GM19239 (cell line): ENCODE results near the gene CCDC183.
A peak's percentile ranks its signal among the peaks of the same experiment; 100 is the strongest.
"Not testable (repeated sequence)": the region's sequence is repeated elsewhere in the genome, so short reads cannot be mapped to it uniquely, and the experiment has no call there.

Experiments used
- DNase-seq: peaks from one replicate; pipeline ENCODE4 v3.0.0; 2011; ENCODE audit warnings: low spot score; ENCODE audit not compliant: insufficient read length
- FAIRE-seq: peaks from 2 replicates; lab custom pipeline; 2011; peaks lifted over from hg19 to GRCh38; lab: Jason Lieb, UNC

CCDC183 gene

GRCh38 chr9:136777359-136777758 lies 18.8 kb upstream of the CCDC183 start:
- FAIRE-seq (no peak), DNase-seq (no peak)

- DNase-seq (no peak), FAIRE-seq (no peak)
Observed at GRCh38 chr9:136779808-136780207, 16.3 kb upstream of the CCDC183 start.

GRCh38 chr9:136782452-136782851 lies 13.7 kb upstream of the CCDC183 start:
- DNase-seq (no peak), FAIRE-seq (no peak)

- FAIRE-seq (no peak), DNase-seq (no peak)
Observed at GRCh38 chr9:136784249-136784996, 11.7 kb upstream of the CCDC183 start.

GRCh38 chr9:136784997-136785361 lies 11.2 kb upstream of the CCDC183 start:
- FAIRE-seq (no peak), DNase-seq (no peak)

GRCh38 chr9:136785565-136786355 lies 10.4 kb upstream of the CCDC183 start:
- FAIRE-seq, DNase-seq: not testable (repeated sequence)

- no peak for DNase-seq
- FAIRE-seq = no peak
Observed at GRCh38 chr9:136786451-136786850, 9.7 kb upstream of the CCDC183 start.

- not testable (repeated sequence) for DNase-seq, FAIRE-seq
Observed at GRCh38 chr9:136786983-136787382, 9.2 kb upstream of the CCDC183 start.

GRCh38 chr9:136787690-136788400 lies 8.3 kb upstream of the CCDC183 start:
- DNase-seq = no peak
- FAIRE-seq = peak; percentile 92

GRCh38 chr9:136788644-136789522 lies 7.3 kb upstream of the CCDC183 start:
- not testable (repeated sequence) for FAIRE-seq, DNase-seq

GRCh38 chr9:136789523-136789937 lies 6.6 kb upstream of the CCDC183 start:
- FAIRE-seq (no peak), DNase-seq (no peak)

GRCh38 chr9:136790640-136791515 lies 5.3 kb upstream of the CCDC183 start, which contains the start of gene TMEM141:
TSS of gene TMEM141 (plus strand) at chr9:136791344. CDS start at chr9:136791371, 27 bp downstream.
- DNase-seq (peak; percentile 88), FAIRE-seq (peak; percentile 92)

- DNase-seq (no peak), FAIRE-seq (no peak)
Observed at GRCh38 chr9:136791516-136792276, 4.4 kb upstream of the CCDC183 start.

GRCh38 chr9:136792321-136793085 lies 3.6 kb upstream of the CCDC183 start:
- DNase-seq (no peak), FAIRE-seq (no peak)

- FAIRE-seq = no peak
- DNase-seq = no peak
Observed at GRCh38 chr9:136793086-136793946, 2.8 kb upstream of the CCDC183 start.

- no peak for DNase-seq
- no peak for FAIRE-seq
Observed at GRCh38 chr9:136794281-136794999, 1.7 kb upstream of the CCDC183 start.
